HCT116 (cell line): ENCODE measurements around the gene TUBB6.

ENCODE experiments used
- EZH2 ChIP-seq: fragments of 200-600 bp; sonication (generic); IDR thresholded peaks from 2 replicates; pipeline ENCODE4 v1.6.1; 2017; ENCODE audit warnings: antibody characterized with exemption, mixed run types
- FOSL1 ChIP-seq: IDR thresholded peaks from 2 replicates; pipeline ENCODE4 v1.6.1; 2012; ENCODE audit warnings: low read depth
- POLR2A ChIP-seq: IDR thresholded peaks from 2 replicates; pipeline ENCODE4 v1.7.0; 2011; ENCODE audit warnings: borderline replicate concordance; ENCODE audit not compliant: insufficient read depth, insufficient read length; ENCODE audit errors: extremely low read depth
- POLR2AphosphoS5 ChIP-seq: IDR thresholded peaks from 2 replicates; pipeline ENCODE4 v1.6.1; 2011; ENCODE audit warnings: mild to moderate bottlenecking, low read depth, low read length, moderate library complexity
- RAD21 ChIP-seq: IDR thresholded peaks from 2 replicates; pipeline ENCODE4 v1.6.1; 2012; ENCODE audit warnings: low read depth, mild to moderate bottlenecking
- YY1 ChIP-seq: IDR thresholded peaks from 2 replicates; pipeline ENCODE4 v1.6.1; 2011; ENCODE audit warnings: low read length, low read depth, moderate library complexity, mild to moderate bottlenecking; ENCODE audit not compliant: insufficient replicate concordance; ENCODE audit errors: extremely low read depth
- TF ChIP-seq, protein P1 (sequence below), 3 experiments: fragments of 200-600 bp in 1 of 3; sonication (generic) in 1 of 3; IDR thresholded peaks in 2 of 3; conservative IDR thresholded peaks in 1 of 3; 2 replicates each; pipeline ENCODE4 v1.5.1; 2012 to 2017; ENCODE audit warnings: low read depth in 2 of 3, low read length in 2 of 3, antibody characterized with exemption in 1 of 3, borderline replicate concordance in 1 of 3, control low read depth in 1 of 3, mild to moderate bottlenecking in 1 of 3, mixed read lengths in 1 of 3, mixed run types in 1 of 3, moderate library complexity in 1 of 3; ENCODE audit not compliant: insufficient read depth in 1 of 3
- TF ChIP-seq, protein P2 (sequence below): IDR thresholded peaks from 2 replicates; pipeline ENCODE4 v1.6.1; 2012; ENCODE audit warnings: low read depth
- TF ChIP-seq, protein P3 (sequence below): IDR thresholded peaks from 2 replicates; pipeline ENCODE4 v1.6.1; 2011; ENCODE audit warnings: mild to moderate bottlenecking, low read length, moderate library complexity; ENCODE audit not compliant: insufficient replicate concordance; ENCODE audit errors: extremely low read depth

DNA sequence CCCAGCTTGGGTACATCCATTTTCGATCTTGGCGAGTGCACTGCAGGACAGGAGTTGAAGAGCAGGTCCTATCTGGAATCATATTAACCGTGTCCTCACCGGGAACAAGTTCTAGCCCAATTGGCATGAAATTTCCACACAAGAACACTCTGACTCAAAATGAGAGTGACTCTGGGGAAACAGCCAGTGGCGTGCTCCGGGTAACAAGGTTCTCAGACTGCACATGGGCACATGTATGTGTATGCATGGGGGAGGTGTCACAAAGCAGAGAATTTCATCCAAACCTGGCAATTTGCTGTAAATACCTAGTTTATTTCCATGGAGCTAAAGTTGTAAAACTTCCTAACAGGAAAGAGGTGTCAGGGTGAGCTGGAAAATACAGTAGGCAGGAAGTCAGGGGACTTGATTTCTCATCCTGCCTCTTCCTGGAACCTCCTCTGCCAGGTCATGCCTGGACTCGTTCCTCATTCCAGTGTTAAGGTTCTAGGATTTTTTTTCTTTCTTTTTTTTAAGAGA is 1.7 kb downstream of the TUBB6 start:
- no peak for TF ChIP-seq YY1
- TF ChIP-seq, protein P1, sequence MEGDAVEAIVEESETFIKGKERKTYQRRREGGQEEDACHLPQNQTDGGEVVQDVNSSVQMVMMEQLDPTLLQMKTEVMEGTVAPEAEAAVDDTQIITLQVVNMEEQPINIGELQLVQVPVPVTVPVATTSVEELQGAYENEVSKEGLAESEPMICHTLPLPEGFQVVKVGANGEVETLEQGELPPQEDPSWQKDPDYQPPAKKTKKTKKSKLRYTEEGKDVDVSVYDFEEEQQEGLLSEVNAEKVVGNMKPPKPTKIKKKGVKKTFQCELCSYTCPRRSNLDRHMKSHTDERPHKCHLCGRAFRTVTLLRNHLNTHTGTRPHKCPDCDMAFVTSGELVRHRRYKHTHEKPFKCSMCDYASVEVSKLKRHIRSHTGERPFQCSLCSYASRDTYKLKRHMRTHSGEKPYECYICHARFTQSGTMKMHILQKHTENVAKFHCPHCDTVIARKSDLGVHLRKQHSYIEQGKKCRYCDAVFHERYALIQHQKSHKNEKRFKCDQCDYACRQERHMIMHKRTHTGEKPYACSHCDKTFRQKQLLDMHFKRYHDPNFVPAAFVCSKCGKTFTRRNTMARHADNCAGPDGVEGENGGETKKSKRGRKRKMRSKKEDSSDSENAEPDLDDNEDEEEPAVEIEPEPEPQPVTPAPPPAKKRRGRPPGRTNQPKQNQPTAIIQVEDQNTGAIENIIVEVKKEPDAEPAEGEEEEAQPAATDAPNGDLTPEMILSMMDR (IDR thresholded peaks at IDR 0.05 in 2 of 3, conservative IDR thresholded peaks at IDR 0.05 in 1 of 3; ENCODE audit: borderline replicate concordance in 1 of 3, insufficient read depth in 1 of 3, low read depth in 2 of 3, low read length in 2 of 3), result no peak
- TF ChIP-seq RAD21, result no peak
- TF ChIP-seq, protein P2, sequence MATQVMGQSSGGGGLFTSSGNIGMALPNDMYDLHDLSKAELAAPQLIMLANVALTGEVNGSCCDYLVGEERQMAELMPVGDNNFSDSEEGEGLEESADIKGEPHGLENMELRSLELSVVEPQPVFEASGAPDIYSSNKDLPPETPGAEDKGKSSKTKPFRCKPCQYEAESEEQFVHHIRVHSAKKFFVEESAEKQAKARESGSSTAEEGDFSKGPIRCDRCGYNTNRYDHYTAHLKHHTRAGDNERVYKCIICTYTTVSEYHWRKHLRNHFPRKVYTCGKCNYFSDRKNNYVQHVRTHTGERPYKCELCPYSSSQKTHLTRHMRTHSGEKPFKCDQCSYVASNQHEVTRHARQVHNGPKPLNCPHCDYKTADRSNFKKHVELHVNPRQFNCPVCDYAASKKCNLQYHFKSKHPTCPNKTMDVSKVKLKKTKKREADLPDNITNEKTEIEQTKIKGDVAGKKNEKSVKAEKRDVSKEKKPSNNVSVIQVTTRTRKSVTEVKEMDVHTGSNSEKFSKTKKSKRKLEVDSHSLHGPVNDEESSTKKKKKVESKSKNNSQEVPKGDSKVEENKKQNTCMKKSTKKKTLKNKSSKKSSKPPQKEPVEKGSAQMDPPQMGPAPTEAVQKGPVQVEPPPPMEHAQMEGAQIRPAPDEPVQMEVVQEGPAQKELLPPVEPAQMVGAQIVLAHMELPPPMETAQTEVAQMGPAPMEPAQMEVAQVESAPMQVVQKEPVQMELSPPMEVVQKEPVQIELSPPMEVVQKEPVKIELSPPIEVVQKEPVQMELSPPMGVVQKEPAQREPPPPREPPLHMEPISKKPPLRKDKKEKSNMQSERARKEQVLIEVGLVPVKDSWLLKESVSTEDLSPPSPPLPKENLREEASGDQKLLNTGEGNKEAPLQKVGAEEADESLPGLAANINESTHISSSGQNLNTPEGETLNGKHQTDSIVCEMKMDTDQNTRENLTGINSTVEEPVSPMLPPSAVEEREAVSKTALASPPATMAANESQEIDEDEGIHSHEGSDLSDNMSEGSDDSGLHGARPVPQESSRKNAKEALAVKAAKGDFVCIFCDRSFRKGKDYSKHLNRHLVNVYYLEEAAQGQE, result no peak
- TF ChIP-seq EZH2, result no peak
- TF ChIP-seq, protein P3, sequence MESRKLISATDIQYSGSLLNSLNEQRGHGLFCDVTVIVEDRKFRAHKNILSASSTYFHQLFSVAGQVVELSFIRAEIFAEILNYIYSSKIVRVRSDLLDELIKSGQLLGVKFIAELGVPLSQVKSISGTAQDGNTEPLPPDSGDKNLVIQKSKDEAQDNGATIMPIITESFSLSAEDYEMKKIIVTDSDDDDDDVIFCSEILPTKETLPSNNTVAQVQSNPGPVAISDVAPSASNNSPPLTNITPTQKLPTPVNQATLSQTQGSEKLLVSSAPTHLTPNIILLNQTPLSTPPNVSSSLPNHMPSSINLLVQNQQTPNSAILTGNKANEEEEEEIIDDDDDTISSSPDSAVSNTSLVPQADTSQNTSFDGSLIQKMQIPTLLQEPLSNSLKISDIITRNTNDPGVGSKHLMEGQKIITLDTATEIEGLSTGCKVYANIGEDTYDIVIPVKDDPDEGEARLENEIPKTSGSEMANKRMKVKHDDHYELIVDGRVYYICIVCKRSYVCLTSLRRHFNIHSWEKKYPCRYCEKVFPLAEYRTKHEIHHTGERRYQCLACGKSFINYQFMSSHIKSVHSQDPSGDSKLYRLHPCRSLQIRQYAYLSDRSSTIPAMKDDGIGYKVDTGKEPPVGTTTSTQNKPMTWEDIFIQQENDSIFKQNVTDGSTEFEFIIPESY, result no peak
- no peak for TF ChIP-seq POLR2A
- no peak for TF ChIP-seq FOSL1
- no peak for TF ChIP-seq POLR2AphosphoS5
